ENCODE results near the gene E4F1. TPM values are rescaled to one million over a fixed set of nuclear protein-coding genes. Genes with fewer than 3 reads are reported as not detected.

E4F1 gene
- total RNA-seq, 2 donors from 2014 or later, result 32.0 to 33.6 TPM

DNA sequence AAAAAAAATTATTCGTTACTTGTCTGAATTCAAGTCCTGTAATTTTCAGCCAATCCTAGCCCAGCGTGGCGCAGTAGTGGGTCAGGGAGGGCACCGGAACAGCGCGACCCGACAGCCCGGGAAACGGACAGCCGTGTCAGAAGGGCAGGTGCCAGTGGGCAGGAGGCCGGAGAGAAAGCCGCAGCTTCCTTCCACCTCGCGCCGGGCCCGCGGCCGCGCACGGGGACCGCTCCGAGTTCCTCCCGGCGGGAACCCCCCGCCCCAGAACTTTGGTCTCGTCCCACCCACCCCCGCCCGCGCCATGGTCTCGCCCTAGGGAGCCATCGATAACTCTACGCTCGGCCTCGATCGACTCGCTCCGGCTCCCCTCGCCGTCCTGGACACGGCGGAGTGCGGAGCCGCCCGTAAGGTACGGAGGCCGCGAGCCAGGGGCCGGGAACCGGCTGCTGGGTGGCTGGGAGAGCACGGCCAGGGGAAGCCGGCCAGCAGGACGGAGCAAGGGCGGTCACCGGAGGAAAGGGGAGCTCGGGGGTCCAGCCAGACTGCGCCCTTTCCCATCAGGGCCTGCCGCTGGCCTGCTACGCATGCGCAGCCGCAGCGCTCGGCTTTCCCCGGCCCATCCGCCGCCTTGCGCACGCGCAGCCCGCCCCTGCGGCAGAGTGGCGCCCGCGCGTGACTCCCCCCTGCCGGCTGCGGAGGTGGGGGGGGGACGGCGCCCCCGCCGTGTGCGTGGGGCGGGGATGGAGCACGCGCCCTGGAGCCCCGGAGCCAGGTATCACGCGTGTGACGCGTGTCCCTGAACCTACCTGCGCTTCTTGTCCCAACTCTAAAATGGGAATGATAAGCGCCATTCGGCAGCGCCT lies 18.1 kb upstream of the E4F1 start, which contains the start of gene MLST8:
Gene MLST8 (plus strand): TSS at position 351 of the 863 bp plus-strand sequence. CDS start 632 bp downstream, outside the sequence.
- H3K9me3 ChIP-seq (ENCODE audit: control insufficient read depth, low read length, poor library complexity, severe bottlenecking), result no peaks in the 10 kb centered on the region
- Mint-ChIP-seq H3K4me1 (peaks cover 14% of the 10 kb centered on the region), H3K4me3 (peak within 1 kb of the TSS; percentile 80), H3K27ac (peak within 1 kb of the TSS; percentile 82), H3K27me3 (no peaks in the 10 kb centered on the region), H3K36me3 (ENCODE audit: low read depth) (peaks cover 6% of the 10 kb centered on the region)
- ATAC-seq, result peak; percentile 87
- peak; percentile 93 to 97 (median 93) for DNase-seq

DNA sequence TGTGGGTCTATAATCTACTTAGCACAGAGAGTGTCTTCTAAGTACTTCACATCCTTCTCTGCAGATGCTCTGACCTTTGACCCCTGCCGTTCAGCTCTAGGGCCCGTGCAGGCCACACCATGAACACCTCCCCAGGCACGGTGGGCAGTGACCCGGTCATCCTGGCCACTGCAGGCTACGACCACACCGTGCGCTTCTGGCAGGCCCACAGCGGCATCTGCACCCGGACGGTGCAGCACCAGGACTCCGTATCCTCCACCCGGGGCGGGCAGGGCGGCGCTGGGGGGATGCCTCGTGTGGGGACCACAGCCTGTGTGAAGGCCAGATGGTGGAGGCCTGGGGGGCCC lies 17.5 kb upstream of the E4F1 start:
- Mint-ChIP-seq H3K4me3 (peak overlapping the region; percentile 80), H3K36me3 (ENCODE audit: low read depth) (peaks cover 6% of the 10 kb centered on the region), H3K27me3 (no peaks in the 10 kb centered on the region), H3K27ac (no peak overlapping the region), H3K4me1 (peaks cover 14% of the 10 kb centered on the region)
- no peaks in the 10 kb centered on the region for H3K9me3 ChIP-seq (ENCODE audit: control insufficient read depth, low read length, poor library complexity, severe bottlenecking)
- ATAC-seq, result no peak
- DNase-seq, result no peak

DNA sequence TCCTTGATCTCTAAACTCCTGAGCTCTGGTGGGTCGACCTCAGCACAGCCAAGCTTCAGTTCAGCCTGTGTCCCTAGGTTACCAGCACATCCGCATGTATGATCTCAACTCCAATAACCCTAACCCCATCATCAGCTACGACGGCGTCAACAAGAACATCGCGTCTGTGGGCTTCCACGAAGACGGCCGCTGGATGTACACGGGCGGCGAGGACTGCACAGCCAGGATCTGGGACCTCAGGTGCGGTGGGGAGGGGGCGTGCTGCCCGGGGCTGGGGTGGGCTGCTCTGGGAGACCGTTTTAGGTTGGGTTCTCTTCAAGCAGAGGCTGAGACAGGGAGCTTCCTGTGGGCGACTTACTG lies 17.0 kb upstream of the E4F1 start:
- no peak overlapping the region for H3K27ac Mint-ChIP-seq
- DNase-seq (no peak), ATAC-seq (no peak)
- peaks cover 14% of the 10 kb centered on the region for H3K4me1 Mint-ChIP-seq
- peaks cover 6% of the 10 kb centered on the region for H3K36me3 Mint-ChIP-seq (ENCODE audit: low read depth)
- no peaks in the 10 kb centered on the region for H3K27me3 Mint-ChIP-seq
- peak overlapping the region; percentile 80 for H3K4me3 Mint-ChIP-seq
- no peaks in the 10 kb centered on the region for H3K9me3 ChIP-seq (ENCODE audit: control insufficient read depth, low read length, poor library complexity, severe bottlenecking)

DNA sequence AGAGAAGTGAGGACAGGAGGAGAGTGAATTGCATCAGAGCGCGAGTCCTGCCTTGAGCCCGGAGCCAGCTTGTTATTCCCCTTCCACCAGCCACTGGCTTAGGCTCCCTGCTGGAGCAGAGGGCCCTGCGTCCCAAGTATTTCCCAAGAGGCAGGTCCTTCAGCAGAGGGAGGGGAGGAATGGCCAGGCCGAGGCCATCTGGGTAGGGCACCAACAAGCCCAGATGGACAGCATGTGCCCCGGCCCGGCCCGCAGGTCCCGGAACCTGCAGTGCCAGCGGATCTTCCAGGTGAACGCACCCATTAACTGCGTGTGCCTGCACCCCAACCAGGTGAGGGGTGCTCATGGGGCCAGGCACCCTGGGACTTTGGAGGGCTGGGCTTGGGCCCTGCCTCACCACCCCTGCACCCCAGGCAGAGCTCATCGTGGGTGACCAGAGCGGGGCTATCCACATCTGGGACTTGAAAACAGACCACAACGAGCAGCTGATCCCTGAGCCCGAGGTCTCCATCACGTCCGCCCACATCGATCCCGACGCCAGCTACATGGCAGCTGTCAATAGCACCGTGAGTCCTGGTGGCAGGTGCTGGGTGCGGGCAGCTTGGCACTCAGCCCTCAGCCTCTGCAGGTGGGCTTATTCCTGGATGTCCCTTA lies 16.5 kb upstream of the E4F1 start:
- Mint-ChIP-seq H3K4me3 (peak overlapping the region; percentile 80), H3K27ac (no peak overlapping the region)

DNA sequence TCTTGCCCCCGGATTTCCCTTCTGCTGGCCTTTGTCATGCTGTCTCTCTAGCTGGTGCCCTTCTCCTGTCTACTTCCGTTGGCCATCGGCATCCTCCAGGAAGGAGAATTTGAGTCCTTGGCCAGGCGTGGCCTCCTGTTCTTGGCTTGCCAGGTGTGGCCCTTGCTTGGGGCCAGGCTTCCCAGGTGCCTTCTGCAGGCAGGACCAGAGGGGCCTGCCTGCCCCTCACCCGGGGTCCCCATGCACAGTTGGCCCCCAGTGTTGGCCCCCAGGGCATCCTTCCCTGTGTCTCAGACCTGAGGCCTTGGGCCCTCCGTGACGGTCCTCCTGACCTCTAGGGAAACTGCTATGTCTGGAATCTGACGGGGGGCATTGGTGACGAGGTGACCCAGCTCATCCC lies 15.5 kb upstream of the E4F1 start:
- no peak for ATAC-seq

More for the DNA sequence above, 16.5 kb upstream of the E4F1 start:
- Mint-ChIP-seq H3K4me1 (peaks cover 17% of the 10 kb centered on the region), H3K36me3 (ENCODE audit: low read depth) (peaks cover 6% of the 10 kb centered on the region), H3K27me3 (no peaks in the 10 kb centered on the region)
- H3K9me3 ChIP-seq (ENCODE audit: control insufficient read depth, low read length, poor library complexity, severe bottlenecking), result no peaks in the 10 kb centered on the region
- ATAC-seq, result no peak
- DNase-seq, result no peak

DNA sequence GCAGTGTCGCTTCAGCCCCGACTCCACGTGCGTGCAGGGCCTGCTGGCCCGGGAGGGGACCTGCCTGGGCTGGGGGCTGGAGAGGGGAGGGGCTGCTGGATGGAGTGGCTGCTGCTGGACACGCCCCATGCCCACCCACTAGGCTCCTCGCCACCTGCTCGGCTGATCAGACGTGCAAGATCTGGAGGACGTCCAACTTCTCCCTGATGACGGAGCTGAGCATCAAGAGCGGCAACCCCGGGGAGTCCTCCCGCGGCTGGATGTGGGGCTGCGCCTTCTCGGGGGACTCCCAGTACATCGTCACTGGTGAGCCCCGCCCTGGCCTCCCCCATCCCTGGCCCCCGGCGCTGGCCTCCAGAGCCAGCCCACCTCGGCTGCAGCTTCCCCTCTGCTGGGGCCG lies 15.1 kb upstream of the E4F1 start:
- H3K9me3 ChIP-seq (ENCODE audit: control insufficient read depth, low read length, poor library complexity, severe bottlenecking), result no peaks in the 10 kb centered on the region
- peaks cover 6% of the 10 kb centered on the region for H3K36me3 Mint-ChIP-seq (ENCODE audit: low read depth)
- no peaks in the 10 kb centered on the region for H3K27me3 Mint-ChIP-seq
- peaks cover 23% of the 10 kb centered on the region for H3K4me1 Mint-ChIP-seq
- H3K4me3 Mint-ChIP-seq, result no peak overlapping the region
- no peak for DNase-seq
- H3K27ac Mint-ChIP-seq, result no peak overlapping the region
- ATAC-seq, result no peak

More for the DNA sequence above, 15.5 kb upstream of the E4F1 start:
- H3K9me3 ChIP-seq (ENCODE audit: control insufficient read depth, low read length, poor library complexity, severe bottlenecking), result no peaks in the 10 kb centered on the region
- peak overlapping the region; percentile 81 for H3K4me3 Mint-ChIP-seq
- peaks cover 21% of the 10 kb centered on the region for H3K4me1 Mint-ChIP-seq
- peak overlapping the region; percentile 57 for H3K27ac Mint-ChIP-seq
- DNase-seq, result no peak
- no peaks in the 10 kb centered on the region for H3K27me3 Mint-ChIP-seq
- peaks cover 6% of the 10 kb centered on the region for H3K36me3 Mint-ChIP-seq (ENCODE audit: low read depth)

DNA sequence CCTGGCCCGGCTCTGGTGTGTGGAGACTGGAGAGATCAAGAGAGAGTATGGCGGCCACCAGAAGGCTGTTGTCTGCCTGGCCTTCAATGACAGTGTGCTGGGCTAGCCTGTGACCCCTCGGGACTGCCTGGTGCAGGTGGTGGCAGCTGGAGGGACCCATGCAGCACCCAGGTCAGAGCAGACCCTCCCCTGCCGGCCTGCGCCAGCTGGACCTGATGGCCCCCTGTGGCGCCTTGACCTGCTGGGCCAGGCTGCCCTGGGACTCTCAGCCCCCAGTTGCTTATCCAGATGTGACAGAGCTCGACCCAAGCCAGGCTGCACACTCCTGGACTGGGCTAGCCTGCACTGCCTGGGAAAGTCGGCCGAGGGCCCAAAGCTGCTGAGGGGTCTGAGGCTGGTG lies 14.6 kb upstream of the E4F1 start:
- Mint-ChIP-seq H3K36me3 (ENCODE audit: low read depth) (peaks cover 6% of the 10 kb centered on the region), H3K27me3 (no peaks in the 10 kb centered on the region), H3K4me1 (peaks cover 27% of the 10 kb centered on the region), H3K4me3 (no peak overlapping the region), H3K27ac (no peak overlapping the region)
- no peaks in the 10 kb centered on the region for H3K9me3 ChIP-seq (ENCODE audit: control insufficient read depth, low read length, poor library complexity, severe bottlenecking)
- ATAC-seq (no peak), DNase-seq (no peak)

DNA sequence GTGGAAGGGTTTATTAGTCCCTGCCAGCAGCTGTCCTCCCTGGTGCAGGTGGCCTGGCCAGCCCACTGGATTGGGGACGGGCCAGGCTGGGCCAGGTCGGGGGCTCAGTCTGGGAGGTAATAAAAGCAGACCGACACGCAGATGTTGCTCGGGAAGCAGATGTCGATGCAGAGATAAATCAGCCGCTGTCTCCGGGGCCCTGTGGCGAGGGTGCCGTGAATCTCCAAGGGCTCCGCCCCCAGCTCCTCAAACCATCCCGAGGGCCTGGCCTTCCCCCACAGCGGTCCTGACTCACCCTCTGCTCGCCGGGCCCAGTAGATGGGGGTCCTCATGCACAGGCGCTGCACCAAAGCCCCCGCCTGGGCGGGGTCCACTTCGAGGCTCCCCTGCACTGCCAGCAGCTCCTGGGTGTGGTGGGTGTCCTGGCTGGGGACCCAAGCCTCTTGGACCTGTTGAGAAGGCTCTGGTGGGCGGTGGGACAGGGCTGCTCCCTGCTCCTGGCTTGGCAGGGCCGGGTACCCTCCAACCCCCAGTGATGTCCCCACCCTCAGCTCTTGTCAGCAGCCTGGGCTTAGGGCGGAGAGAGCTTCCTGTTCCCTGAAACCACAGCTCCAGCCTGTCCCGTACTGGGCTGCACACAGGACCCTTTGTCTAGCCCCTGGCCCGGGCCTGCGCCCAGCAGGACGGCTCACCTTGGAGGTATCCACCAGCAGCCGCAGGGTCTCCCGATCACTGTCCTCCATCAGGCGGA lies 14.0 kb upstream of the E4F1 start:
- ATAC-seq (no peak), DNase-seq (no peak)
- peaks cover 26% of the 10 kb centered on the region for H3K4me1 Mint-ChIP-seq
- peaks cover 6% of the 10 kb centered on the region for H3K36me3 Mint-ChIP-seq (ENCODE audit: low read depth)
- no peaks in the 10 kb centered on the region for H3K9me3 ChIP-seq (ENCODE audit: control insufficient read depth, low read length, poor library complexity, severe bottlenecking)
- no peak overlapping the region for H3K4me3 Mint-ChIP-seq
- no peaks in the 10 kb centered on the region for H3K27me3 Mint-ChIP-seq
- H3K27ac Mint-ChIP-seq, result no peak overlapping the region

DNA sequence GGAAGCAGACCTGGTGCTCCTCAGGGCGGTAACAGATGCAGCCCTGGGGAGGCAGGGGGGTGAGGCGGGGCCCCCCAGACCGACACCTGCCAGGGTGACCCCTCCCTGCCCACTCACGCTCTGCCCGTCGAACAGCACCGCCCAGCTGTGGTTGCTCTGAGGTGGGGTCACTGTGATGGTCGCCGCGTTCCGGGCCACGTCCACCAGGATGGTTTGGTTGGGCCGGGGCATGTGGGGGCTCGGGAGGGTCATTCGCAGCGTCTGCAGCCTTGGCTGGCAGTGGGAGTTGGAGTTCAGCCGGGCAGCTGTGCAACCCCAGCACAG lies 13.4 kb upstream of the E4F1 start:
- DNase-seq (no peak), ATAC-seq (no peak)
- H3K27ac Mint-ChIP-seq, result no peak overlapping the region
- no peaks in the 10 kb centered on the region for H3K27me3 Mint-ChIP-seq
- no peak overlapping the region for H3K4me3 Mint-ChIP-seq
- H3K4me1 Mint-ChIP-seq, result peaks cover 24% of the 10 kb centered on the region
- no peaks in the 10 kb centered on the region for H3K9me3 ChIP-seq (ENCODE audit: control insufficient read depth, low read length, poor library complexity, severe bottlenecking)
- peaks cover 6% of the 10 kb centered on the region for H3K36me3 Mint-ChIP-seq (ENCODE audit: low read depth)

DNA sequence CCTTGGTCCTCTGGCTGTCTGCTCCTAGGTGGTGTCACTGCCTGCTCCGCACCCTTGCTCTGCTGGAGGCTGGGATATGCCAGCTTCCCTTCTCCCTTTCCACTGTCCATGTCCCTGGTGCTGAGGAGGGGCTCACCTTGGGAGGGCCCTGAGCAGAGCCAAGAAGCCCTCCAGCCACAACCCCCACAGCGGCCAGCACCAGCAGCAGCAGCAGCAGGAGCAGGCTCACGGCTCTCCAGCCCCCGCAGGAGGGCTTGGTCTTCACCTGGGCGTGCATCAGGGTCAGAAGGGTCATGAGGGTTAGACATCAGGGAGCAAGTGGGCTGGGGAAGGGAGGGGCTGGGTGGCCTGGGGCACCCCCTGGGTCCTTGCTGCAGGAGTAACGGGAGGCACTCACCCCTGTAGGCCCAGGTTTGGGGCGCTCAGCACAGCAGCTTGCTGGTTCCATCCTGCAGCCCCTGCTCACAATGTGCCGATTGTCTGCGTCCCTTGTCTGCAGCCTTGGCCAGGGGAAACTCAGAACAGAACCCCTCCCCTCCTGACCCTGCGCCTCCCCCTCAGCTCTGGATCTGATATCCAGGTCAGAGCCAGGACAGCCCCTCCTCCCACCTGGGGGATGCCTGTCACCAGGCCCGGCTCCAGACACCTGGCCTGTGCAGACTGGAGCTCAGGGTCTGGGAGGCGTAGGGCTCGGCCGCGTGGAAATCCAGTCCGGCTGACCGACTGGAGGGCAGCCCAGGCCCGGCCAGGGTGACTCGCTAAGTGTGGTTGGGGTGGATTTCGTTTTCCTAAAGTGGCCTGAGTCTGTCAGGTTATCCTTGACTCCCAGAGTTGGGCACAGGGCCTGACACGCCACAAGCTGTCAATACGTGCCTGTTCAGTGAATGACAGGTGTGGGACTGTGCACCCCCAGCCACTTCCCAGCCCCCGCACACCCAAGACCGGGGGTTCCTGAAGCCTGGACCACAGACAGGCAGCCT lies 12.7 kb upstream of the E4F1 start, which contains the start of gene BRICD5:
Gene BRICD5 (minus strand): TSS at position 478 of the 980 bp plus-strand sequence. CDS start 30 bp downstream, at position 448.
- Mint-ChIP-seq H3K4me1 (peaks cover 25% of the 10 kb centered on the region), H3K36me3 (ENCODE audit: low read depth) (peaks cover 6% of the 10 kb centered on the region), H3K27me3 (no peaks in the 10 kb centered on the region), H3K4me3 (peak within 1 kb of the TSS; percentile 19), H3K27ac (no peak within 1 kb of the TSS)
- H3K9me3 ChIP-seq (ENCODE audit: control insufficient read depth, low read length, poor library complexity, severe bottlenecking), result no peaks in the 10 kb centered on the region
- DNase-seq (no peak), ATAC-seq (no peak)

DNA sequence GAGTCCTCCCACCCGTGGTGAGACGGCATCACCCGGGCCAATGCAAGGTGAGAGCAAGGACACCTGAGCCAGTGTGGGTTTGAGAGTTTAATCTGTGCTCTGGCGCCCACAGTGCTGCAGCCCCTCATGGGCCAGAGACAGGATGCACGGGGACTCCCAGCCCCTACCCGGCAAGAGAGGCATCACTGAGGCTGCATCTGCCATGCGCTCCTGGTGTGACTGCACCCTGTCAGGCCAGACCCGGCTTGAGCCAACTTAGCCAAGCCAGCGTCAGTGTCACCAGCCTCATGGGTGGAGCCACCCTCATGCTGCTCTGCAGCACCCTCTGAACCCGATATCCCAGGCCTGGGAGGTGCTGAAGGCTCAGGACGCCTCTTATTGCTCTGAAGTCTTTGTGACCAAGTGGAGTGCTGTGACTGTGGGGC lies 11.5 kb upstream of the E4F1 start:
- H3K27me3 Mint-ChIP-seq, result no peaks in the 10 kb centered on the region
- H3K36me3 Mint-ChIP-seq (ENCODE audit: low read depth), result peaks cover 6% of the 10 kb centered on the region
- H3K9me3 ChIP-seq (ENCODE audit: control insufficient read depth, low read length, poor library complexity, severe bottlenecking), result no peaks in the 10 kb centered on the region
- H3K4me1 Mint-ChIP-seq, result peaks cover 23% of the 10 kb centered on the region
- H3K4me3 Mint-ChIP-seq, result no peak overlapping the region
- DNase-seq, result no peak
- H3K27ac Mint-ChIP-seq, result no peak overlapping the region
- ATAC-seq, result no peak

Measured in T-helper 17 cell (primary cell).